Adipocyte (in vitro differentiated cells): ENCODE measurements around the gene ZNF330.

Experiments used
- DNase-seq: peaks from one replicate; pipeline ENCODE4 v3.0.0-alpha.2; 2015; ENCODE audit warnings: low read depth
- H3K27me3 ChIP-seq: replicated peaks from 2 replicates; pipeline ENCODE4 v1.7.0; 2013; ENCODE audit warnings: mild to moderate bottlenecking, low read length, moderate library complexity; ENCODE audit not compliant: control insufficient read depth, insufficient read depth
- H3K36me3 ChIP-seq: 2 replicates; pipeline ENCODE4 v1.7.0; 2013; ENCODE audit warnings: low read length, mild to moderate bottlenecking, moderate library complexity; ENCODE audit not compliant: control insufficient read depth, insufficient read depth, severe bottlenecking
- H3K4me1 ChIP-seq: 2 replicates; pipeline ENCODE4 v1.7.0; 2013; ENCODE audit warnings: mild to moderate bottlenecking, low read length, moderate library complexity; ENCODE audit not compliant: control insufficient read depth, insufficient read depth
- H3K4me3 ChIP-seq: 2 replicates; pipeline ENCODE4 v1.7.0; 2013; ENCODE audit warnings: mild to moderate bottlenecking, low read length, moderate library complexity
- H3K9ac ChIP-seq: 2 replicates; pipeline ENCODE4 v1.7.0; 2013; ENCODE audit warnings: mild to moderate bottlenecking, low read length, moderate library complexity
- H3K9me3 ChIP-seq: 2 replicates; pipeline ENCODE4 v1.7.0; 2013; ENCODE audit warnings: mild to moderate bottlenecking, low read length, moderate library complexity; ENCODE audit not compliant: control insufficient read depth

The ZNF330 gene

GRCh38 chr4:141275834-141276233 lies 55.1 kb downstream of the ZNF330 start:
- H3K36me3 ChIP-seq = no peaks in the 10 kb centered on the region
- DNase-seq = peak; percentile 81

GRCh38 chr4:141283152-141283551 lies 62.5 kb downstream of the ZNF330 start:
- Histone ChIP-seq H3K36me3 (no peaks in the 10 kb centered on the region), H3K4me1 (no peaks in the 10 kb centered on the region), H3K4me3 (no peak overlapping the region), H3K9ac (no peak overlapping the region), H3K27me3 (no peaks in the 10 kb centered on the region), H3K9me3 (no peaks in the 10 kb centered on the region)
- no peak for DNase-seq

More at GRCh38 chr4:141275834-141276233, 55.1 kb downstream of the ZNF330 start:
- Histone ChIP-seq H3K4me1 (no peaks in the 10 kb centered on the region), H3K9me3 (no peaks in the 10 kb centered on the region), H3K9ac (no peak overlapping the region), H3K27me3 (no peaks in the 10 kb centered on the region), H3K4me3 (no peak overlapping the region)

GRCh38 chr4:141283563-141283962 lies 62.9 kb downstream of the ZNF330 start:
- no peaks in the 10 kb centered on the region for H3K36me3 ChIP-seq
- H3K4me1 ChIP-seq = no peaks in the 10 kb centered on the region
- no peaks in the 10 kb centered on the region for H3K9me3 ChIP-seq
- DNase-seq = no peak
- H3K4me3 ChIP-seq = no peak overlapping the region
- H3K9ac ChIP-seq = no peak overlapping the region
- no peaks in the 10 kb centered on the region for H3K27me3 ChIP-seq
